ENCODE data around the gene FBXO48.
A peak's percentile ranks its signal among the peaks of the same experiment; 100 is the strongest.

Gene FBXO48

GRCh38 chr2:68414876-68415275 is 52.2 kb downstream of the FBXO48 start:
- Histone ChIP-seq H3K4me3 (ENCODE audit: low read depth in 1 of 2, low read length in 1 of 2) (no peak overlapping the region), H3K36me3 (no peaks in the 10 kb centered on the region), H3K4me1 (ENCODE audit: control insufficient read depth in 1 of 2, insufficient read depth in 1 of 2, low read depth in 1 of 2, low read length in 1 of 2) (peaks cover 17 to 33% of the 10 kb centered on the region in 2 experiments), H3K9me3 (no peaks in the 10 kb centered on the region), H3K27ac (no peak overlapping the region), H3K27me3 (no peaks in the 10 kb centered on the region)
- no peak for TF ChIP-seq CTCF (IDR thresholded peaks at IDR 0.05)

- Histone ChIP-seq H3K4me1 (ENCODE audit: control insufficient read depth in 1 of 2, insufficient read depth in 1 of 2, low read depth in 1 of 2, low read length in 1 of 2) (peaks cover 17 to 30% of the 10 kb centered on the region in 2 experiments), H3K9me3 (no peaks in the 10 kb centered on the region), H3K4me3 (ENCODE audit: low read depth in 1 of 2, low read length in 1 of 2) (no peak overlapping the region), H3K27me3 (no peaks in the 10 kb centered on the region), H3K27ac (no peak overlapping the region), H3K36me3 (no peaks in the 10 kb centered on the region)
- TF ChIP-seq CTCF (IDR thresholded peaks at IDR 0.05): no peak
Observed at GRCh38 chr2:68414452-68414851, 52.6 kb downstream of the FBXO48 start.

GRCh38 chr2:68413466-68413865 is 53.6 kb downstream of the FBXO48 start:
- H3K9me3 ChIP-seq: no peaks in the 10 kb centered on the region
- TF ChIP-seq CTCF (IDR thresholded peaks at IDR 0.05): no peak
- H3K4me1 ChIP-seq (ENCODE audit: control insufficient read depth in 1 of 2, insufficient read depth in 1 of 2, low read depth in 1 of 2, low read length in 1 of 2): peaks cover 17 to 30% of the 10 kb centered on the region in 2 experiments
- no peak overlapping the region for H3K27ac ChIP-seq
- H3K4me3 ChIP-seq (ENCODE audit: low read depth in 1 of 2, low read length in 1 of 2): no peak overlapping the region
- H3K27me3 ChIP-seq: no peaks in the 10 kb centered on the region
- H3K36me3 ChIP-seq: no peaks in the 10 kb centered on the region

GRCh38 chr2:68412127-68412819 is 54.8 kb downstream of the FBXO48 start:
- Histone ChIP-seq H3K4me1 (ENCODE audit: control insufficient read depth in 1 of 2, insufficient read depth in 1 of 2, low read depth in 1 of 2, low read length in 1 of 2) (peaks cover 17 to 21% of the 10 kb centered on the region in 2 experiments), H3K36me3 (no peaks in the 10 kb centered on the region)

GRCh38 chr2:68411397-68412126 is 55.5 kb downstream of the FBXO48 start:
- Histone ChIP-seq H3K4me3 (ENCODE audit: low read depth in 1 of 2, low read length in 1 of 2) (peak overlapping the region in 1 of 2 experiments; percentile 4), H3K4me1 (ENCODE audit: control insufficient read depth in 1 of 2, insufficient read depth in 1 of 2, low read depth in 1 of 2, low read length in 1 of 2) (peaks cover 17 to 21% of the 10 kb centered on the region in 2 experiments), H3K9me3 (no peaks in the 10 kb centered on the region), H3K27me3 (no peaks in the 10 kb centered on the region), H3K36me3 (no peaks in the 10 kb centered on the region), H3K27ac (peak overlapping the region; percentile 77)
- TF ChIP-seq CTCF (IDR thresholded peaks at IDR 0.05): no peak

More at GRCh38 chr2:68412127-68412819, 54.8 kb downstream of the FBXO48 start:
- Histone ChIP-seq H3K27ac (peak overlapping the region; percentile 77), H3K27me3 (no peaks in the 10 kb centered on the region), H3K9me3 (no peaks in the 10 kb centered on the region), H3K4me3 (ENCODE audit: low read depth in 1 of 2, low read length in 1 of 2) (peak overlapping the region in 1 of 2 experiments; percentile 4)
- TF ChIP-seq CTCF (IDR thresholded peaks at IDR 0.05): no peak
